H1 (cell line): ENCODE results near the gene ARHGEF19. TPM values are rescaled to one million over a fixed set of nuclear protein-coding genes. Genes with fewer than 3 reads are reported as not detected.

Experiments
- ATF2 ChIP-seq: IDR thresholded peaks from 2 replicates; pipeline ENCODE4 v1.6.1; 2012; ENCODE audit warnings: low read length, inconsistent platforms
- CBX5 ChIP-seq: fragments of 300-800, 300-1000 bp; sonication (generic); IDR thresholded peaks from 2 replicates; pipeline ENCODE4 v1.7.1; 2016; ENCODE audit warnings: antibody characterized with exemption, low read length, low read depth
- CEBPB ChIP-seq: IDR thresholded peaks from 2 replicates; pipeline ENCODE4 v1.6.1; 2012; ENCODE audit warnings: low read depth, low read length
- CHD2 ChIP-seq: IDR thresholded peaks from 2 replicates; pipeline ENCODE4 v1.6.1; 2012; ENCODE audit warnings: low read length, improper control_type of control experiment
- EZH2 ChIP-seq: fragments of 200-600 bp; sonication (generic); IDR thresholded peaks from 2 replicates; pipeline ENCODE4 v1.7.1; 2012; ENCODE audit warnings: low read depth, mild to moderate bottlenecking, moderate library complexity, low read length, inconsistent platforms; ENCODE audit not compliant: severe bottlenecking
- HDAC6 ChIP-seq: IDR thresholded peaks from one replicate; pipeline ENCODE4 v1.7.1; 2012; ENCODE audit warnings: low read depth, mild to moderate bottlenecking, inconsistent platforms, low read length, moderate library complexity
- polyA plus RNA-seq, 7 experiments: library from polyadenylated mRNA; depleted of rRNA in 3 of 7; stranded (reverse) in 5 of 7; unstranded in 2 of 7; fragments of >200 nt in 5 of 7; fragments of 200-250 nt in 2 of 7; gene quantifications; 1 replicate in 5 of 7; 2 replicates in 1 of 7; 4 replicates in 1 of 7; pipeline versions ENCODE4 v1.2.1 to v1.2.3, GENCODE V29; 2011 to 2013; ENCODE audit warnings: missing spikeins in 2 of 7, mixed read lengths in 2 of 7
- total RNA-seq: library from RNA; stranded (reverse); fragmentation: NEBNext Ultra II Directional; extraction: Animal tissue kit (Norgen Biotek cat#: 25700); gene quantifications from 2 replicates; pipeline ENCODE4 v1.2.1, GENCODE V29; 2021

The ARHGEF19 gene
- total and polyA plus RNA-seq, 2 of the 8 experiments (the other 6 are each of a cell fraction or from before 2014, with no cell fraction given): 47.5 to 56.4 TPM

GRCh38 chr1:16208270-16208987 lies 4.0 kb downstream of the ARHGEF19 start (continued):
- no peak for TF ChIP-seq CBX5
- no peak for TF ChIP-seq CEBPB
- no peak for TF ChIP-seq ATF2
- TF ChIP-seq CHD2: no peak
- no peak for TF ChIP-seq HDAC6
- TF ChIP-seq EZH2: no peak
